NCI-H510A (cell line): ENCODE data around the gene DICER1.

Experiments
- DNase-seq: peaks from one replicate; lab custom pipeline; 2025; lab: John Stamatoyannopoulos, UW

The DICER1 gene

GRCh38 chr14:95039993-95040348 lies 117.4 kb downstream of the DICER1 start:
- DNase-seq = no peak

GRCh38 chr14:95039259-95039992 lies 117.9 kb downstream of the DICER1 start:
- no peak for DNase-seq

- no peak for DNase-seq
Measured at GRCh38 chr14:95038521-95039250, 118.6 kb downstream of the DICER1 start.

GRCh38 chr14:95037273-95037672 lies 120.1 kb downstream of the DICER1 start:
- DNase-seq = no peak
